GM19351 (cell line): ENCODE results near the gene CST11.
"Not testable (repeated sequence)": the region's sequence is repeated elsewhere in the genome, so short reads cannot be mapped to it uniquely, and the experiment has no call there.

Source experiments
- ATAC-seq: cut with Tn5 transposase; IDR thresholded peaks from one replicate; pipeline ENCODE4 v1.9.1; 2021; ENCODE audit warnings: mild to moderate bottlenecking, moderate library complexity; ENCODE audit not compliant: unreplicated experiment

CST11 gene, protein sequence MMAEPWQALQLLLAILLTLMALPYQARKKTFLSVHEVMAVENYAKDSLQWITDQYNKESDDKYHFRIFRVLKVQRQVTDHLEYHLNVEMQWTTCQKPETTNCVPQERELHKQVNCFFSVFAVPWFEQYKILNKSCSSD

GRCh38 chr20:23452776-23453175, at the start of gene CST11:
Gene CST11 (minus strand): TSS chr20:23452876. CDS start chr20:23452811, 65 bp downstream.
- ATAC-seq: no peak

GRCh38 chr20:23501926-23502325, 49.2 kb upstream of the CST11 start:
- no peak for ATAC-seq

- no peak for ATAC-seq
These were observed 44.9 kb upstream of the CST11 start for GRCh38 chr20:23497536-23497935.

- no peak for ATAC-seq
These were observed 40.6 kb upstream of the CST11 start for GRCh38 chr20:23493172-23493772.

DNA sequence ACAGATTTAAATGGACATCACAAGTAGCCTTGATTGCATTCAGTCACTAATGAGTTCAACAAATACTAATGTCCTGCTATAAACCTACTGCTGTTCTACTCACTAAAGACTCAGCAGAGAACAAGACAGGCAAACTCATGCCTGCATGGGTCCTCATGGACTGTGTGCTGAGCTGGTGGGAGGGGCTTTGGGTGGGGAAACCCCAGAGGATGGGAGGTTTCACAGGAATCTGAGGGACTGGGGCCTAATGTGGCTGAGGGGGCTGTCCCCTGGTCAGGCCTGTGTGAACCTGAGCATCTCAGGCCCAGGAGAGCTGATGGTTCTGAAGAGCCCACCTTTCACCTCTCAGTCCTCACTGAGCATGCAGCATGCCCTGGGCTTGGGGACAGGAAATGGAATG, 39.6 kb upstream of the CST11 start:
- peak; percentile 64 for ATAC-seq

- no peak for ATAC-seq
These were observed 38.1 kb upstream of the CST11 start, which contains the start of gene CST8 for GRCh38 chr20:23490817-23491216. Gene CST8 (plus strand): TSS chr20:23491117. CDS start chr20:23491668, 551 bp downstream.

DNA sequence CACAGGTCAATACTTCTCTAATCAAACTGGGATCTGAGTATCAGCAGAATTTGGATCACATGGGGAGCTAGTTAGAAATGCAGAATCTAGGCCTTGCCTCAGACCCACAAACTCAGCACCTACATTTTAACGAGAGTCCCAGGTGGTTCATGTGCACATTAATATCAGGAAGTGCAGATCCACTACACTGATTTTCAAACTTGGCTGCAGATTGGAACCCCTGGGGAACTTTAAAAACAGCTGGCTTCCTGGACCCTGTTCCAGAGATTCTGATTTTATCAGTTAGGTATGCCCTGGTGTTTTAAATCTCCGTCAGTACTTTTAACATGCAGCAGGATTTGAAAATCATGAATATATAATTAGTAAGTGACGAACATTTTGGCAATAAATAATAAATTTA, 36.3 kb upstream of the CST11 start:
- ATAC-seq: no peak

GRCh38 chr20:23488470-23488869, 35.8 kb upstream of the CST11 start:
- no peak for ATAC-seq

DNA sequence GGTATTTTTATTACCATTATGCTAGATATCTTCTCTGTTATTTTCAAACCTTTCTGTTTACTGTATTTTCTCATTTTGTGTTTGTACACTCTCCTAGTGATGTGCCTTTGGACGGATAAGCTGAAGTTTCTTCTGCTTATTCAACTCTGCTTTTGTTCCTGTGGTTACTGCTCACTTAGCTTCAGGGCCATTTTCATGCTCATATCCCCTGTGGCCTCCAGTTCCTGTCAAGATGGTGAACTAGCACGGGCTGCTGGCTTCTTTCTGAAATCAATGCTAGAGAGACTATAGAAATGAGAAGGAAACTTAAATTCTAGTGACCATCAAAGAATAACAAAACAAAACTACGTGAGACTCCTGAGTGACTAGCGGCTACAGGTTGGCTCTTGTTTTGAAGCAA, 31.4 kb upstream of the CST11 start:
- peak; percentile 77 for ATAC-seq

DNA sequence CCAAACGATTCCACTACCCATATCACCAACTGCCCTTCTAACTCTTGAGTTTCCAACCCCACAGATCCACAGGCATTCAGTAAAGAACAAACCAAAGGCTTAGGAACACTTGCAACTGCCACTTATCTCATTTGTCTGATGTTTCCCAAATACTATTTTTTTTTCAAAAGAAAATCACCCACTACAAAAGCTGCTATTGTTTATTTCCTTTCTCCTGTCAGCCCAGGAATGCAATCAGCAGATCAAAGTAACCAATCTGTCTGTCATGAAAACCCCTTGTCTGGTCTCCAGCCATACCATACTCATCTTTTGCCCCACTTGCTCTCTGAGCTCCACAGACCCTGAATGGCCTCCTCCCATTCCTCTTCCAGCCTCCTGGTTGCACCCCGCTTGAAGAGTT, 29.5 kb upstream of the CST11 start:
- ATAC-seq: no peak

- ATAC-seq: no peak
These were observed 26.4 kb upstream of the CST11 start for GRCh38 chr20:23479043-23479442.

GRCh38 chr20:23477223-23477622, 24.5 kb upstream of the CST11 start:
- no peak for ATAC-seq

GRCh38 chr20:23476015-23476754, 23.5 kb upstream of the CST11 start:
- ATAC-seq: no peak

GRCh38 chr20:23475395-23475794, 22.7 kb upstream of the CST11 start:
- no peak for ATAC-seq

- not testable (repeated sequence) for ATAC-seq
These were observed 20.6 kb upstream of the CST11 start for GRCh38 chr20:23473293-23473692.

GRCh38 chr20:23472306-23472705, 19.6 kb upstream of the CST11 start:
- not testable (repeated sequence) for ATAC-seq

GRCh38 chr20:23466961-23467360, 14.3 kb upstream of the CST11 start:
- not testable (repeated sequence) for ATAC-seq

- no peak for ATAC-seq
These were observed 8.5 kb upstream of the CST11 start for GRCh38 chr20:23461180-23461579.

DNA sequence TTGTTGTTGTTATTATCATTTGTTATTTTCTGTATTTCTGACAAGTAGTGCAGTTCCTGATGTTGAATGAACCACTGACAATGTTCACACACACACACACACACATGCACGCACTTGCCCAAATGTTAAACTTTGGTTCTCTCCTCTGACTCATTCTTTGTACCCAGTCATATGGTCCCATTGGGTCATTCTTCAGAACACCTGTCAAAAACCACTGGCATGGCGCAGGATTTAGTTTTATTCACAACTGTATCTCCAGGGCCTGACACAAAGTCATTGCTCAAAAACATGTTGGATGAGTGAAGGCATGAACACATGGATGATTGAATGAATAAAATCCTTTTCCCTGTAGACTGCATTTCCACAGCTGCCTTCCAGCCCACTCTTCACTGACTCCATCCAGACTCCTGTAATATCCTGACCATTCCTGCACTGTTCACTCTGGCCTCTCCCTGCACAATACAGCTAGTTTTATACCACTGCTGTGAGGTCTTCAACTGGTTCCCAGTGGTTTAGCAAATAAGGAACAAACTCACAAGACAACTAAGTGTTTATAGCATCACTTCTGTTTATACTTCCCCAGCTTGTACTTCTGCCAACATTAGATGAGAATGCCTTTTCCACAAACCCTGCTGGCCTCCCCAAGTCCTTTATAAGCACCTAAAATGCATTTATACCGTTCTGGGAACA, 6.9 kb upstream of the CST11 start:
- ATAC-seq: no peak

DNA sequence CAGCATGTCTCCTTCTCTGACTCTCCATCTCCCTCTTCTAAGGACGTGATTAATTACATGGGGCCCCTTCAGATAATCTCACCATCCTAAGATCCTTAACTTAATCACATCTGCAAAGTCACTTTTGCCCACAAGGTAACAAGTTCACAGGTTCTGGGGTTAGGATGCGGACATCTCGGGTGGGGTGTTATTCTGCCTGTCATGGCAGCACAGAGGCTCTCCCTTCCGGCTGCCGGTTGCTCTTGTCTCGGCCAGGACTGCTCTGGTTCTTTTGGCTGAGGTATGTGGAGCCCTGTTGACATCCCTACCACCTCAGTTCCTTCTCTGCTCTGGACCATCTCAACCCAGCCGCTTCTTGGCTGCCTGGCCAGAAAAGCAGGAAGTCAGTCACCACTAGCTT, 4.2 kb upstream of the CST11 start:
- no peak for ATAC-seq

DNA sequence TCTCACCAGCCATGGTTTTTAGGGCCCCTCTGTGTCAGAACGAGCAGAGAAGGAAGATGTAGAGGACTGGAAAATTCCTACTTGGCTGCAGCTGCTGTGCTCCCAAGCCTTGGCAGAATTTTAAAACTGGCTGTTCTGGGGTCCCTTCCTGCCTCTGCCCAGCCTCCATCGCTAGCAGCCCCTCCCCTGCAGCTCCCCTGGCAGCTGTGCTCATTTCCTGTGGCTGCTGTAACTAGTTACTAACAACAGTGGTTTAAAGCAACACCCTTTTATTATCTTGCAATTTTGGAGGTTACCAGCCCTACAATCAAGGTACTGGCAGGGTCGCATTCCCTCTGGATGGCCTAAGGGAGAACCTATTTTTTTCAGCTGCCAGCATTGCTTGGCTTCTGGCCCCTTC, 3.7 kb upstream of the CST11 start:
- no peak for ATAC-seq

DNA sequence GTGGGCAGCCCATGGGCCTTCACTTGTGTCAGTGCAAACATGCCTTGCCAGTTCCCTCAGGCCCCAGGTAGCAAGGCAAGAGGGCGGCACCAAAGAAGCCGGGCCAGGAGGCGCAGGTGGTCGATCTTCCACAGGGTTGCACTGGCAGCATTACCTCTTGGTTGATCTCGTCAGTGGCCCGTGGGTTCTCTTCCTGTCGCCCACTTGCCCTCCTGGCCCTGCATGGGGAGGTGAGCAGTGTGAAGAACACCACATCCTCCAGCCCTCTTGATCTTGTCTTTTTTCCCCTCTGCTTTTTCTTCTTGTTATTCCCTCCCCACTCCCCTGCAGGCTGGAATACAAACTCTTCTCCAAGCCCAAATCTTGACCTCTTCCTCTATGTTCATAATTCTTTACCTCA, 3.0 kb upstream of the CST11 start:
- ATAC-seq: no peak
